Astrocyte (in vitro differentiated cells and primary cell): ENCODE measurements around the gene ITCH. TPM values are rescaled to one million over a fixed set of nuclear protein-coding genes. Genes with fewer than 3 reads are reported as not detected.
"Not testable (repeated sequence)": the region's sequence is repeated elsewhere in the genome, so short reads cannot be mapped to it uniquely, and the experiment has no call there.

Experiments
- DNase-seq: peaks from one replicate; pipeline ENCODE4 v3.0.0-alpha.2; 2010; ENCODE audit warnings: low read depth
- FAIRE-seq: peaks from 2 replicates; lab custom pipeline; 2011; peaks lifted over from hg19 to GRCh38; lab: Jason Lieb, UNC
- H2AFZ ChIP-seq: 2 replicates; pipeline ENCODE4 v1.6.0; 2012; ENCODE audit warnings: low read depth, low read length, inconsistent platforms
- H3K27ac ChIP-seq: 2 replicates; pipeline ENCODE4 v1.5.1; 2011; ENCODE audit warnings: low read depth, low read length, inconsistent platforms
- H3K27me3 ChIP-seq: 2 replicates; pipeline ENCODE4 v1.6.0; 2011; ENCODE audit warnings: low read length, inconsistent platforms; ENCODE audit not compliant: insufficient read depth
- H3K36me3 ChIP-seq: 2 replicates; pipeline ENCODE4 v1.5.1; 2011; ENCODE audit warnings: low read length, inconsistent platforms; ENCODE audit not compliant: insufficient read depth
- H3K4me1 ChIP-seq: 2 replicates; pipeline ENCODE4 v1.5.1; 2011; ENCODE audit warnings: low read length, inconsistent platforms; ENCODE audit not compliant: insufficient read depth
- H3K4me2 ChIP-seq: 2 replicates; pipeline ENCODE4 v1.6.0; 2012; ENCODE audit warnings: low read length, inconsistent platforms
- H3K4me3 ChIP-seq: 2 replicates; pipeline ENCODE4 v1.5.1; 2011; ENCODE audit warnings: low read depth, mild to moderate bottlenecking, low read length, inconsistent platforms; ENCODE audit not compliant: insufficient read depth
- H3K79me2 ChIP-seq: 2 replicates; pipeline ENCODE4 v1.6.0; 2012; ENCODE audit warnings: mild to moderate bottlenecking, low read length, inconsistent platforms; ENCODE audit not compliant: insufficient read depth
- H3K9ac ChIP-seq: 2 replicates; pipeline ENCODE4 v1.6.0; 2012; ENCODE audit warnings: mild to moderate bottlenecking, low read length, inconsistent platforms
- H3K9me3 ChIP-seq: 2 replicates; pipeline ENCODE4 v1.5.1; 2012; ENCODE audit warnings: low read depth, mild to moderate bottlenecking, low read length, inconsistent platforms; ENCODE audit not compliant: insufficient read depth
- H4K20me1 ChIP-seq: 2 replicates; pipeline ENCODE4 v1.6.0; 2012; ENCODE audit warnings: low read length, inconsistent platforms; ENCODE audit not compliant: insufficient read depth
- H3K27ac Mint-ChIP-seq: one replicate; pipeline ENCODE4 v1.8.0; 2021; ENCODE audit warnings: mild to moderate bottlenecking, mixed read lengths; ENCODE audit not compliant: unreplicated experiment
- H3K27me3 Mint-ChIP-seq: one replicate; pipeline ENCODE4 v1.8.0; 2021; ENCODE audit warnings: low read depth, mixed read lengths; ENCODE audit not compliant: unreplicated experiment
- H3K36me3 Mint-ChIP-seq: one replicate; pipeline ENCODE4 v1.8.0; 2021; ENCODE audit warnings: low read depth, mixed read lengths; ENCODE audit not compliant: unreplicated experiment
- H3K4me1 Mint-ChIP-seq: one replicate; pipeline ENCODE4 v1.8.0; 2021; ENCODE audit warnings: low read depth, mixed read lengths; ENCODE audit not compliant: unreplicated experiment
- H3K4me3 Mint-ChIP-seq: one replicate; pipeline ENCODE4 v1.8.0; 2021; ENCODE audit warnings: mild to moderate bottlenecking, moderate library complexity, mixed read lengths; ENCODE audit not compliant: unreplicated experiment
- H3K9me3 Mint-ChIP-seq: one replicate; pipeline ENCODE4 v1.8.0; 2021; ENCODE audit warnings: mild to moderate bottlenecking, mixed read lengths; ENCODE audit not compliant: unreplicated experiment
- CTCF ChIP-seq: IDR thresholded peaks from 2 replicates; pipeline ENCODE4 v1.5.1; 2011; ENCODE audit warnings: low read depth, mild to moderate bottlenecking, inconsistent platforms, low read length, moderate library complexity; ENCODE audit not compliant: insufficient read depth
- EZH2 ChIP-seq: IDR thresholded peaks from 2 replicates; pipeline ENCODE4 v1.6.1; 2012; ENCODE audit warnings: mild to moderate bottlenecking, low read length, inconsistent platforms; ENCODE audit not compliant: insufficient read depth
- total RNA-seq: library from RNA; stranded (reverse); gene quantifications from 2 replicates; pipeline ENCODE4 v1.2.1, GENCODE V29; 2021

ITCH gene
- total RNA-seq, 1 donor from 2014 or later: 79.0 TPM

DNA sequence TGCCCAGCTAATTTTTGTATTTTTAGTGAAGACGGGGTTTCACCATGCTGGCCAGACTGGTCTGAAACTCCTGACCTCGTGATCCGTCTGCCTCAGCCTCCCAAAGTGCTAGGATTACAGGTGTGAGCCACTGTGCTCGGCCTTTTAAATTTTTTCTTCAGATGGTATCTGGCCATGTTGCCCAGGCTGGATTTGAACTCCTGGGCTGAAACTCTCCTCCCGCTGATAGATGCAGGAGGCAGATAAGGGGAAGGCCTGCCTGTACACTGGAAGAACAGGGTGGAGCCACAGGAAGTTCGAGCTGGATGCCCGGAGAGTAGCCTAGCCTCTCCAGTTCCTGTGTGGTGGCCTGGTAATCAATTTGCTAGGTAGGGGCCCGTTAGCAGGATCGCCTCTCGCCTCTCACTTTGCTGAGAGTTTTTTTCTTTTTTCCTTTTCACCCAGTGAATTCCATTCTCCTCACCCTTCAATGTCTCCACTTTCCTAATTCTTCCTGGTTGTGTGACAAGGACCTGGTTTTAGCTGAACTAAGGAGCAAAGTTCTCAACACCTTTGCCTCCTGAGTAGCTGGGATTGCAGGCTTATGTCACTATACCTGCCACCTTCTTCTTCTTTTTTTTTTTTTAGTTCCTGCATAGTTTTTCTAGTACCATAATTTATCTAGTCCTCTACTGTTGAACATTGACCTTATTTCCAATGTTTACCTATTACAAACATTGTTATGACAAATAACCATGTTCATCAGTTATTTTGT, 19.4 kb upstream of the ITCH start:
- DNase-seq (no peak), FAIRE-seq (no peak)
- Mint-ChIP-seq H3K4me3 (no peak overlapping the region), H3K9me3 (no peaks in the 10 kb centered on the region), H3K36me3 (no peaks in the 10 kb centered on the region), H3K27me3 (no peaks in the 10 kb centered on the region), H3K4me1 (peaks cover 2% of the 10 kb centered on the region), H3K27ac (no peak overlapping the region)
- Histone ChIP-seq H3K9ac (no peak overlapping the region), H2AFZ (no peak overlapping the region), H3K36me3 (no peaks in the 10 kb centered on the region), H3K27me3 (no peaks in the 10 kb centered on the region), H3K4me1 (no peaks in the 10 kb centered on the region), H4K20me1 (no peaks in the 10 kb centered on the region), H3K9me3 (no peaks in the 10 kb centered on the region), H3K27ac (no peak overlapping the region), H3K79me2 (no peaks in the 10 kb centered on the region), H3K4me3 (no peak overlapping the region), H3K4me2 (no peak overlapping the region)
- TF ChIP-seq EZH2 (no peak), CTCF (no peak)

DNA sequence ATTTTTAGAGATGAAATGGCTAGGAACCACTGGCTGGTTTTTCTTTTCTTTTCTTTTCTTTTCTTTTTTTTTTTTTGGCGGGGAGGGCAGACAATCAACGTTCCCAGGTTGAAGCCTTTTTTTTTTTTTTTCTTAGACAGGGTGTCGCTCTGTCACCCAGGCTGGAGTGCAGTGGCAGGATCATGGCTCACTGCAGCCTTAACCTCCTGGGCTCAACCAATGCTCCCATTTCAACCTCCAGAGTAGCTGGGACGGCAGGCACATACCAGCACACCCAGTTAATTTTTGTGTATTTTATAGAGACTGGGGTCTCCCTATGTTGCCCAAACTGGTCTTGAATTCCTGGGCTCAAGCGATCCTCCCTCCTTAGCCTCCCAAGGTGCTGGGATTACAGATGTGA, 18.8 kb upstream of the ITCH start:
- Mint-ChIP-seq H3K9me3 (no peaks in the 10 kb centered on the region), H3K36me3 (no peaks in the 10 kb centered on the region), H3K27me3 (no peaks in the 10 kb centered on the region), H3K4me1 (peaks cover 2% of the 10 kb centered on the region), H3K4me3 (no peak overlapping the region), H3K27ac (no peak overlapping the region)
- Histone ChIP-seq H4K20me1 (no peaks in the 10 kb centered on the region), H3K27me3 (no peaks in the 10 kb centered on the region), H3K36me3 (no peaks in the 10 kb centered on the region), H3K27ac (no peak overlapping the region), H3K9ac (no peak overlapping the region), H3K9me3 (no peaks in the 10 kb centered on the region), H3K4me2 (no peak overlapping the region), H3K79me2 (no peaks in the 10 kb centered on the region), H3K4me3 (no peak overlapping the region), H2AFZ (no peak overlapping the region), H3K4me1 (no peaks in the 10 kb centered on the region)
- TF ChIP-seq CTCF (no peak), EZH2 (no peak)
- FAIRE-seq (no peak), DNase-seq (no peak)

GRCh38 chr20:34345402-34345736, 17.7 kb upstream of the ITCH start:
- no peaks in the 10 kb centered on the region for H3K4me1 ChIP-seq
- H3K4me3 Mint-ChIP-seq: no peak overlapping the region
- H3K36me3 Mint-ChIP-seq: no peaks in the 10 kb centered on the region
- no peak overlapping the region for H3K4me3 ChIP-seq
- no peaks in the 10 kb centered on the region for H3K9me3 Mint-ChIP-seq
- H3K27ac Mint-ChIP-seq: no peak overlapping the region
- no peak overlapping the region for H3K4me2 ChIP-seq
- no peaks in the 10 kb centered on the region for H3K9me3 ChIP-seq
- no peak overlapping the region for H3K9ac ChIP-seq
- DNase-seq: no peak
- H3K27ac ChIP-seq: no peak overlapping the region
- no peaks in the 10 kb centered on the region for H3K27me3 ChIP-seq
- no peaks in the 10 kb centered on the region for H3K79me2 ChIP-seq
- no peak overlapping the region for H2AFZ ChIP-seq
- H3K4me1 Mint-ChIP-seq: peaks cover 2% of the 10 kb centered on the region
- FAIRE-seq: no peak
- H4K20me1 ChIP-seq: no peaks in the 10 kb centered on the region
- no peaks in the 10 kb centered on the region for H3K27me3 Mint-ChIP-seq
- no peak for TF ChIP-seq EZH2
- no peaks in the 10 kb centered on the region for H3K36me3 ChIP-seq

DNA sequence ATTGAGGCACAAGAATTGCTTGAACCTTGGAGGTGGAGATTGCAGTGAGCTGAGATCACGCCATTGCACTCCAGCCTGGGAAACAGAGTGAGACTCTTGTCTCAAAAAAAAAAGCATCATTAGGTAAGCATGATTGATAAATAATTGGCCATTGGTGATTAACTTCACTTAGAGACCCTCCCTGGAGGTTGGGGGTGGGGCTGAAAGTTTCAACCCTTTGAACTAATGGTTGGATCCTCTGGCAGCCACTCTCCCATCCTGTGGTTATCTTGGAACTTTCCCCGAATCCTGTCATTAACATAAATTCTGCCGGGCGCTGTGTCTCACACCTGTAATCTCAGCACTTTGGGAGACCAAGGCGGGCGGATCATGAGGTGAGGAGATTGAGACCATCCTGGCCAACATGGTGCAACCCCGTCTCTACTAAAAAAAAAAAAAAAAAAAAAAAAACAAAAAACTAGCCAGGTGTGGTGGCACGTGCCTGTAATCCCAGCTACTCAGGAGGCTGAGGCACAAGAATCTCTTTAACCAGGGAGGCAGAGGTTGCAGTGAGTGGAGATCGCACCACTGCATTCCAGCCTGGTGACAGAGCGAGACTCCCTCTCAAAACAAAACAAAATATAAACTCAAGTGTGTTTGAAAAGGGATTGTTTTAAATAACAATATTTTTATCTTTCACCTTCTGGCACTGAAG, 17.1 kb upstream of the ITCH start:
- not testable (repeated sequence) for FAIRE-seq, H3K27me3 Mint-ChIP-seq, H3K27ac Mint-ChIP-seq, H3K27me3 ChIP-seq, H3K36me3 ChIP-seq, H3K4me1 Mint-ChIP-seq, H3K4me1 ChIP-seq, H3K4me3 ChIP-seq, H2AFZ ChIP-seq, H3K9ac ChIP-seq, H3K36me3 Mint-ChIP-seq, H4K20me1 ChIP-seq, H3K79me2 ChIP-seq, H3K9me3 ChIP-seq, H3K27ac ChIP-seq, H3K4me3 Mint-ChIP-seq, DNase-seq, H3K9me3 Mint-ChIP-seq, H3K4me2 ChIP-seq
